Effector memory CD4-positive, alpha-beta T cell (primary cell): Measurements from ENCODE around the gene BTAF1.
"Not testable (repeated sequence)": the region's sequence is repeated elsewhere in the genome, so short reads cannot be mapped to it uniquely, and the experiment has no call there.

Source experiments
- DNase-seq, 3 donors: peaks; one replicate each; pipeline ENCODE4 v3.0.0-alpha.2; 2020
- H3K27ac ChIP-seq: 2 replicates; pipeline ENCODE4 v1.7.0; 2013; ENCODE audit warnings: mild to moderate bottlenecking, low read length, moderate library complexity; ENCODE audit not compliant: insufficient read depth, poor library complexity, severe bottlenecking
- H3K27me3 ChIP-seq: replicated peaks from 2 replicates; pipeline ENCODE4 v1.7.0; 2013; ENCODE audit warnings: mild to moderate bottlenecking, low read length; ENCODE audit not compliant: insufficient read depth, control insufficient read depth, poor library complexity, severe bottlenecking
- H3K36me3 ChIP-seq: 2 replicates; pipeline ENCODE4 v1.7.0; 2013; ENCODE audit warnings: mild to moderate bottlenecking, low read length, moderate library complexity; ENCODE audit not compliant: control insufficient read depth, insufficient read depth
- H3K4me1 ChIP-seq: 2 replicates; pipeline ENCODE4 v1.7.0; 2013; ENCODE audit warnings: low read length, mild to moderate bottlenecking; ENCODE audit not compliant: control insufficient read depth, insufficient read depth, poor library complexity, severe bottlenecking
- H3K4me3 ChIP-seq: 2 replicates; pipeline ENCODE4 v1.7.0; 2013; ENCODE audit warnings: low read length, low read depth, mild to moderate bottlenecking; ENCODE audit not compliant: insufficient read depth, poor library complexity, severe bottlenecking
- H3K9me3 ChIP-seq: 2 replicates; pipeline ENCODE4 v1.7.0; 2013; ENCODE audit warnings: mild to moderate bottlenecking, low read length, moderate library complexity; ENCODE audit not compliant: control insufficient read depth

The BTAF1 gene

GRCh38 chr10:92003258-92003657 is 79.7 kb downstream of the BTAF1 start:
- Histone ChIP-seq H3K27me3 (no peaks in the 10 kb centered on the region), H3K36me3 (no peaks in the 10 kb centered on the region), H3K27ac (no peak overlapping the region), H3K4me1 (no peaks in the 10 kb centered on the region), H3K9me3 (no peaks in the 10 kb centered on the region), H3K4me3 (no peak overlapping the region)
- DNase-seq = no peak

DNA sequence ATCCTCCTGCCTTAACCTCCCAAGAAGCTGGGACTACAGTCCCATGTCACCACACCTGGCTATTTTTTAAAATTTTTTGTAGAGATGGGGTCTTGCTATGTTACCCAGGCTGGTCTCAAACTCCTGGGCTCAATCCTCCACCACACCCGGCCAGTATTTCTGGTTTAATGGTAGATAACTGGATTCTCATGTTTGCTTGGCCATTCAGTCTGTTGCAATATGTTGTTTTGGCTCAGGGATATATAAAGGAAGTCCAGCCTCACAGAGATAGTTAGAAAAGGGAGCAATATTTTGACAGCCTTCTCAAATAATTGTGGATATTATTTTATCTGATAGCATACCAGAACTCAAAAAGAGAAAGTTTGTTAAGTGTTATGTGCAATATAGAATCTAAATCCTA is 82.4 kb downstream of the BTAF1 start:
- Histone ChIP-seq H3K27me3 (no peaks in the 10 kb centered on the region), H3K27ac (no peak overlapping the region), H3K4me3 (no peak overlapping the region), H3K4me1 (peaks cover 4% of the 10 kb centered on the region), H3K9me3 (no peaks in the 10 kb centered on the region), H3K36me3 (peaks cover 7% of the 10 kb centered on the region)
- no peak for DNase-seq

GRCh38 chr10:92009445-92009844 is 85.9 kb downstream of the BTAF1 start:
- Histone ChIP-seq H3K36me3 (peaks cover 17% of the 10 kb centered on the region), H3K27ac (no peak overlapping the region), H3K4me1 (peaks cover 4% of the 10 kb centered on the region), H3K9me3 (no peaks in the 10 kb centered on the region), H3K27me3 (no peaks in the 10 kb centered on the region), H3K4me3 (no peak overlapping the region)
- no peak for DNase-seq

DNA sequence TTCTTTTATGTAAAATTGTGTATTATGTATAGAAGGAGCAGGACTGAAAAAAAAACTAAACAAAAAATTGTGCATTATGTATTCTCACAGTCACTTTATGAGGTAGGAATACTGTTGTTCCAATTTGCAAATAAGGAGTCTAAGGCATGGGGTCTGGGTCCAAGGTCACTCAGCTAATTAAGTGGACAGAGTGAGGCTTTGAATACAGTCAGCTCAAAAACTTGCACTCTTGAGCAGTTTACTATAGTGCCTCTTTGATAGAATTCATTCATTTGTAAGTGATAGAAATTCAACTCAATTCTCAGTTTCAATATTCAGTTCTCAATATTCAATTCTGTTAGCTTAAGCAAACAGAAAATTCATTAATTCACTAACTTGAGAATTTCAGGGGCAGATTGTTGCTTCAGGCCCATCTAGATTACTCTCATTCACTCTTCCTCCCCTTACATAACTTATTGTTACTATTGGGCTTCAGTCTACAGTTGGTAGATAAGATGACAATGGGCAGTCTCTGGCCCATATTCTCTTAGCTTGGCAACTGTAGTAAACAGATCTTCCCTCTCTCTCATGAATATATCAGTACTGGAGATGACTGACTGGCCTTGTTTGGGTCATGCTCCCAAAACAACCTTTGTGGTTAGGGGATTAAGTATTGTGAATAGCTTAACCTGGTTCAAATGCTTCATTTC is 86.6 kb downstream of the BTAF1 start:
- Histone ChIP-seq H3K27me3 (no peaks in the 10 kb centered on the region), H3K27ac (no peak overlapping the region), H3K9me3 (no peaks in the 10 kb centered on the region), H3K36me3 (peaks cover 22% of the 10 kb centered on the region), H3K4me1 (peaks cover 4% of the 10 kb centered on the region), H3K4me3 (no peak overlapping the region)
- DNase-seq = no peak

GRCh38 chr10:92011560-92012214 is 88.1 kb downstream of the BTAF1 start:
- Histone ChIP-seq H3K4me1 (peaks cover 4% of the 10 kb centered on the region), H3K4me3 (no peak overlapping the region), H3K27ac (no peak overlapping the region), H3K36me3 (peaks cover 22% of the 10 kb centered on the region), H3K27me3 (no peaks in the 10 kb centered on the region), H3K9me3 (no peaks in the 10 kb centered on the region)
- no peak for DNase-seq

- Histone ChIP-seq H3K27ac (no peak overlapping the region), H3K4me3 (no peak overlapping the region), H3K9me3 (no peaks in the 10 kb centered on the region), H3K27me3 (no peaks in the 10 kb centered on the region), H3K4me1 (no peaks in the 10 kb centered on the region), H3K36me3 (peaks cover 40% of the 10 kb centered on the region)
- DNase-seq = no peak
Measured at GRCh38 chr10:92014620-92015019, 91.0 kb downstream of the BTAF1 start.

DNA sequence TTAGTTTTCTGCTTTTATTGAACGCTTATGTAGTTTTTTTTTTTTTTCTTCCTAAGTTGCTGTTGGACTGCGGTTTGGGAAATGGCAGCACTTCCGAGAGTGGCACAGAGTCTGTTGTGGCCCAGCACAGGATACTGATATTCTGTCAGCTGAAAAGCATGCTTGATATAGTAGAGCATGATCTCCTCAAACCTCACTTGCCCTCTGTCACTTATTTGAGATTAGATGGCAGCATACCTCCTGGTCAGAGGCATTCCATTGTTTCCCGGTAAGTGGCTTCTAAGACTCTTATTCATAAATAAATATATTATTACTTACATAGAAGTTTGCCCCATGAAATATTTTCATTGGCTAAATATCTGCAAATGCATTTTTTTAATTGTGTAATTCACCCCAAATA is 101.1 kb downstream of the BTAF1 start:
- Histone ChIP-seq H3K4me1 (no peaks in the 10 kb centered on the region), H3K27ac (no peak overlapping the region), H3K36me3 (peaks cover 69% of the 10 kb centered on the region), H3K27me3 (no peaks in the 10 kb centered on the region), H3K9me3 (no peaks in the 10 kb centered on the region), H3K4me3 (no peak overlapping the region)
- DNase-seq = no peak

DNA sequence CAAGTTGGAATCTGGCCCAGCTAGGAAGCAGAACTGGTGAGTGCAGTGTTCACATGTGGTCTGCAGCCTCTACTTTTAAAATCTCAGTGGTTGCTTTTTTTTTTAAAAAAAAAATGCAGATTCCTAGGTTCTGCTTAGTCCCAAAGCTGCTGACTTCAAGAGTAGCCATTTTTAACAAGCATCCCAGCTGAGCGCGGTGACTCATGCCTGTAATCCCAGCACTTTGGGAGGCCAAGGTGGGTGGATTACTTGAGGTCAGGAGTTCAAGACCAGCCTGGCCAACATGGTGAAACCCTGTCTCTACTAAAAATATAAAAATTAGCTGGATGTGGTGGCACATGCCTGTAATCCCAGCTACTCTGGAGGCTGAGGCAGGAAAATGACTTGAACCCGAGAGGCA is 101.8 kb downstream of the BTAF1 start:
- H3K4me3 ChIP-seq, H3K4me1 ChIP-seq, H3K27ac ChIP-seq, DNase-seq, H3K9me3 ChIP-seq, H3K27me3 ChIP-seq: not testable (repeated sequence)
- H3K36me3 ChIP-seq = peaks cover 69% of the 10 kb centered on the region

DNA sequence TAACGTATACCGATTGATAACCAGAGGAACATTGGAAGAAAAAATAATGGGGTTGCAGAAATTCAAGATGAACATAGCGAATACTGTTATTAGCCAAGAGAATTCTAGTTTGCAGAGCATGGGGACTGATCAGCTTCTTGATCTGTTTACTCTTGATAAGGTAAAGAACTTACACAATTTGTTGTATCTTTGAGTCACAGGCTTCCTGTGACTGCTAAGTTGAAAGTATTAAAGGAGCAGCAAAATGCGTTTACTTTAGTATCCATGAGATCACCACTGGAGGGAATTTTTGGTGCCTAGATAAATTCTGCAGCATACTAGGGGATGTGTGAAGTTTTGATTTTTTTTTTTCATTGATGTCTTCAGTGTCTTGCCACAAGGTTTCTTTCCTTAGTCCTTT is 103.6 kb downstream of the BTAF1 start:
- DNase-seq = no peak

DNA sequence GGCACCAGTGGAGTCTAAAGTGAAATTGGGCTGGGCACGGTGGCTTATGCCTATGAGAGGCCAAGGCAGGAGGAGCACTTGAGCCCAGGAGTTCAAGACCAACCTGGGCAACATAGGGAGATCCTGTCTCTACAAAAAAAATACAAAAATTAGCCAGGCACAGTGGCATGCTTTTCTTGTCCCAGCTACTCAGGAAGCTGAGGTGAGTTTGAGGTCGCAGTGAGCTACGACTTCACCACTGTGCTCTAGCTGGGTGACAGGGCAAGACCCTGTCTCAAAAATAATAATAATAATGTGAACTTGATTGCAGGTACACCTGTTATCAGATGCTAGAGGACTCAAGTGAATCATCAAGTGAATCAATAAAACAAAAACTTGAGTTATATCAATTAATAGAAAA is 108.0 kb downstream of the BTAF1 start:
- Histone ChIP-seq H3K4me3 (no peak overlapping the region), H3K27me3 (no peaks in the 10 kb centered on the region), H3K9me3 (no peaks in the 10 kb centered on the region), H3K27ac (no peak overlapping the region), H3K4me1 (no peaks in the 10 kb centered on the region), H3K36me3 (peaks cover 29% of the 10 kb centered on the region)
- no peak for DNase-seq

More for the DNA sequence above, 103.6 kb downstream of the BTAF1 start:
- no peak overlapping the region for H3K27ac ChIP-seq
- no peaks in the 10 kb centered on the region for H3K9me3 ChIP-seq
- no peaks in the 10 kb centered on the region for H3K27me3 ChIP-seq
- no peak overlapping the region for H3K4me3 ChIP-seq
- H3K36me3 ChIP-seq = peaks cover 62% of the 10 kb centered on the region
- H3K4me1 ChIP-seq = no peaks in the 10 kb centered on the region
